HEK293T (cell line): ENCODE data around the gene NAALADL2.

Experiments
- CTCF ChIA-PET: fragments of 350-600 bp; formaldehyde crosslinking; extraction: SDS; loops from one replicate; lab custom pipeline; 2021; ENCODE audit warnings: antibody characterized with exemption, inconsistent platforms; lab: Yijun Ruan, JAX
- POLR2A ChIA-PET: fragments of 350-600 bp; formaldehyde crosslinking; extraction: SDS; loops from one replicate; lab custom pipeline; 2020; ENCODE audit warnings: antibody characterized with exemption, inconsistent platforms; lab: Yijun Ruan, JAX
- DNase-seq: peaks from one replicate; pipeline ENCODE4 v3.0.0; 2012; ENCODE audit warnings: mixed read lengths; ENCODE audit errors: extremely low spot score
- ARNT ChIP-seq: fragments of 450-650 bp; IDR thresholded peaks from 2 replicates; pipeline ENCODE4 v1.6.1; 2017; ENCODE audit warnings: mild to moderate bottlenecking
- BHLHE40 ChIP-seq: fragments of 450-650 bp; IDR thresholded peaks from 2 replicates; pipeline ENCODE4 v1.6.1; 2016; ENCODE audit warnings: mild to moderate bottlenecking, moderate library complexity, borderline replicate concordance
- CTBP1 ChIP-seq: fragments of 450-650 bp; IDR thresholded peaks from 2 replicates; pipeline ENCODE4 v1.6.1; 2016; ENCODE audit warnings: borderline replicate concordance
- ELF4 ChIP-seq: fragments of 450-650 bp; IDR thresholded peaks from 2 replicates; pipeline ENCODE4 v1.6.1; 2017; ENCODE audit warnings: antibody characterized with exemption
- FOXA1 ChIP-seq: fragments of 450-650 bp; IDR thresholded peaks from 2 replicates; pipeline ENCODE4 v1.6.1; 2016; ENCODE audit warnings: mild to moderate bottlenecking
- FOXK2 ChIP-seq: fragments of 450-650 bp; IDR thresholded peaks from 2 replicates; pipeline ENCODE4 v1.6.1; 2016; ENCODE audit warnings: mild to moderate bottlenecking
- FOXM1 ChIP-seq: fragments of 450-650 bp; IDR thresholded peaks from 2 replicates; pipeline ENCODE4 v1.6.1; 2017; ENCODE audit warnings: mild to moderate bottlenecking, borderline replicate concordance
- HDGF ChIP-seq: fragments of 450-650 bp; IDR thresholded peaks from 2 replicates; pipeline ENCODE4 v1.6.1; 2017; ENCODE audit warnings: antibody characterized with exemption, borderline replicate concordance
- L3MBTL2 ChIP-seq: fragments of 450-650 bp; conservative IDR thresholded peaks from 2 replicates; pipeline ENCODE4 v1.6.1; 2016; ENCODE audit warnings: mild to moderate bottlenecking
- LEF1 ChIP-seq: fragments of 450-650 bp; IDR thresholded peaks from 2 replicates; pipeline ENCODE4 v1.6.1; 2017; ENCODE audit warnings: mild to moderate bottlenecking, borderline replicate concordance
- NFRKB ChIP-seq: fragments of 450-650 bp; IDR thresholded peaks from 2 replicates; pipeline ENCODE4 v1.6.1; 2016; ENCODE audit warnings: mild to moderate bottlenecking, moderate library complexity
- PKNOX1 ChIP-seq: fragments of 450-650 bp; IDR thresholded peaks from 2 replicates; pipeline ENCODE4 v1.6.1; 2016
- SP1 ChIP-seq: fragments of 450-650 bp; IDR thresholded peaks from 2 replicates; pipeline ENCODE4 v1.6.1; 2017
- SUZ12 ChIP-seq: fragments of 450-650 bp; IDR thresholded peaks from 2 replicates; pipeline ENCODE4 v1.6.1; 2016; ENCODE audit warnings: mild to moderate bottlenecking
- TARDBP ChIP-seq: fragments of 450-650 bp; IDR thresholded peaks from 2 replicates; pipeline ENCODE4 v1.6.1; 2016
- ZNF384 ChIP-seq: fragments of 450-650 bp; IDR thresholded peaks from 2 replicates; pipeline ENCODE4 v1.6.1; 2016

The NAALADL2 gene

GRCh38 chr3:175672119-175672689 is 813.1 kb downstream of the NAALADL2 start:
- POLR2A ChIA-PET = no interaction called here
- DNase-seq = peak; percentile 6
- no peak for TF ChIP-seq HDGF
- no peak for TF ChIP-seq SP1
- TF ChIP-seq SUZ12 = no peak
- TF ChIP-seq BHLHE40 = no peak
- no peak for TF ChIP-seq ZNF384
- TF ChIP-seq PKNOX1 = no peak
- CTCF ChIA-PET = no interaction called here

- no peak for TF ChIP-seq TARDBP
- TF ChIP-seq SUZ12 = no peak
- no peak for TF ChIP-seq ZNF384
- no peak for TF ChIP-seq BHLHE40
- no peak for TF ChIP-seq HDGF
- no peak for TF ChIP-seq CTBP1
- TF ChIP-seq NFRKB = no peak
- no peak for TF ChIP-seq FOXA1
- no peak for TF ChIP-seq FOXK2
- TF ChIP-seq PKNOX1 = no peak
- ChIA-PET CTCF (no interaction called here), POLR2A (no interaction called here)
- DNase-seq = no peak
Measured at GRCh38 chr3:175679568-175679967, 820.4 kb downstream of the NAALADL2 start.

GRCh38 chr3:175692256-175692655 is 833.1 kb downstream of the NAALADL2 start:
- no peak for DNase-seq
- TF ChIP-seq TARDBP (no peak), SP1 (no peak), CTBP1 (no peak), ARNT (no peak), BHLHE40 (no peak), NFRKB (no peak), LEF1 (no peak), SUZ12 (no peak), L3MBTL2 (no peak), PKNOX1 (no peak), FOXA1 (no peak)
- ChIA-PET POLR2A (no interaction called here), CTCF (no interaction called here)

- POLR2A ChIA-PET = no interaction called here
- TF ChIP-seq ARNT = no peak
- TF ChIP-seq CTBP1 = no peak
- no peak for TF ChIP-seq TARDBP
- no peak for TF ChIP-seq HDGF
- TF ChIP-seq NFRKB = no peak
- no peak for TF ChIP-seq FOXK2
- TF ChIP-seq ZNF384 = no peak
- no peak for TF ChIP-seq SUZ12
- no peak for TF ChIP-seq ELF4
- TF ChIP-seq LEF1 = no peak
- TF ChIP-seq FOXM1 = no peak
- TF ChIP-seq L3MBTL2 = no peak
- no peak for TF ChIP-seq SP1
- no peak for TF ChIP-seq FOXA1
- TF ChIP-seq BHLHE40 = no peak
- no peak for TF ChIP-seq PKNOX1
- no peak for DNase-seq
- CTCF ChIA-PET = no interaction called here
Measured at GRCh38 chr3:175695251-175695650, 836.1 kb downstream of the NAALADL2 start.

GRCh38 chr3:175702956-175703355 is 843.8 kb downstream of the NAALADL2 start:
- ChIA-PET CTCF (no interaction called here), POLR2A (no interaction called here)
- DNase-seq = no peak
- TF ChIP-seq ELF4 (no peak), PKNOX1 (no peak), SP1 (no peak), L3MBTL2 (no peak), ARNT (no peak), FOXM1 (no peak), BHLHE40 (no peak), ZNF384 (no peak), LEF1 (no peak)

- ChIA-PET CTCF (no interaction called here), POLR2A (no interaction called here)
- TF ChIP-seq SP1 (no peak), ARNT (no peak), FOXM1 (no peak), LEF1 (no peak), TARDBP (no peak), BHLHE40 (no peak), CTBP1 (no peak), SUZ12 (no peak), ELF4 (no peak), FOXA1 (no peak)
- DNase-seq = no peak
Measured at GRCh38 chr3:175704366-175705055, 845.4 kb downstream of the NAALADL2 start.
